Gastroesophageal sphincter (tissue), 3 donors: ENCODE results near the gene PGP.

Experiments used
- CTCF ChIP-seq, 4 experiments: fragments of 200-600 bp in 2 of 4; fragments of 450-650 bp in 2 of 4; sonication (generic) in 1 of 4; IDR thresholded peaks; one replicate each; pipeline ENCODE4 v1.5.1; 2017 to 2019; ENCODE audit warnings: antibody characterized with exemption in 4 of 4, mild to moderate bottlenecking in 2 of 4, moderate library complexity in 2 of 4
- EP300 ChIP-seq: sonication (generic); formaldehyde crosslinking; IDR thresholded peaks from one replicate; pipeline ENCODE4 v1.6.1; 2017; ENCODE audit warnings: antibody characterized with exemption, mild to moderate bottlenecking
- POLR2A ChIP-seq, 2 donors: fragments of 450-650 bp; IDR thresholded peaks; one replicate each; pipeline ENCODE4 v1.6.1; 2017; ENCODE audit warnings: antibody characterized with exemption in 2 of 2, mild to moderate bottlenecking in 2 of 2, moderate library complexity in 1 of 2
- POLR2AphosphoS5 ChIP-seq: sonication (generic); formaldehyde crosslinking; IDR thresholded peaks from one replicate; pipeline ENCODE4 v1.6.1; 2017; ENCODE audit warnings: antibody characterized with exemption

GRCh38 chr16:2209258-2210008 lies 5.2 kb downstream of the PGP start:
- no peak for TF ChIP-seq CTCF (IDR thresholded peaks at IDR 0.05)
- no peak for TF ChIP-seq POLR2AphosphoS5
- TF ChIP-seq EP300: no peak
- no peak for TF ChIP-seq POLR2A (IDR thresholded peaks at IDR 0.05)
